Mesenteric fat pad (tissue), 1 donor: ENCODE data around the gene KRTAP5-5. TPM values are rescaled to one million over a fixed set of nuclear protein-coding genes. Genes with fewer than 3 reads are reported as not detected.

Experiments used
- DNase-seq: peaks from one replicate; pipeline ENCODE4 v3.0.0-alpha.2; 2020; ENCODE audit warnings: low spot score
- total RNA-seq: library from RNA; stranded (reverse); fragmentation: NEBNext Ultra II Directional; extraction: Animal tissue kit (Norgen Biotek cat#: 25700); gene quantifications from one replicate; pipeline ENCODE4 v1.2.1, GENCODE V29; 2021
- donor health status: DM: yes; HTN: yes; CAD: no.

The KRTAP5-5 gene
- total RNA-seq, 1 donor from 2014 or later, result not detected

GRCh38 chr11:1674173-1675131, 44.9 kb downstream of the KRTAP5-5 start:
- peak; percentile 68 for DNase-seq

GRCh38 chr11:1675536-1676228, 46.1 kb downstream of the KRTAP5-5 start:
- no peak for DNase-seq

GRCh38 chr11:1676229-1676740, 46.7 kb downstream of the KRTAP5-5 start:
- DNase-seq, result no peak

- peak; percentile 45 for DNase-seq
Measured at GRCh38 chr11:1679881-1680280, 50.3 kb downstream of the KRTAP5-5 start.

Other genes with a start within 250 kb of the KRTAP5-5 start
- 1.4 TPM for gene BRSK2, start 239.8 kb upstream of the KRTAP5-5 start, total RNA-seq
- gene MOB2, start 143.0 kb upstream of the KRTAP5-5 start, total RNA-seq, result 39.8 TPM
- 14.8 TPM for gene DUSP8, start 57.5 kb upstream of the KRTAP5-5 start, total RNA-seq
- not detected for gene KRTAP5-1, start 44.5 kb upstream of the KRTAP5-5 start, total RNA-seq
- not detected for gene KRTAP5-2, start 31.5 kb upstream of the KRTAP5-5 start, total RNA-seq
- gene KRTAP5-3, start 21.3 kb upstream of the KRTAP5-5 start, total RNA-seq, result not detected
- not detected for gene KRTAP5-4, start 7.6 kb upstream of the KRTAP5-5 start, total RNA-seq
- gene KRTAP5-6, start 67.4 kb downstream of the KRTAP5-5 start, total RNA-seq, result not detected
- 1.5 TPM for gene IFITM10, start 120.8 kb downstream of the KRTAP5-5 start, total RNA-seq
- gene CTSD, start 134.2 kb downstream of the KRTAP5-5 start, total RNA-seq, result 940 TPM
- not detected for gene SYT8, start 205.2 kb downstream of the KRTAP5-5 start, total RNA-seq
- 0.64 TPM for gene TNNI2, start 209.2 kb downstream of the KRTAP5-5 start, total RNA-seq
- gene LSP1, start 223.3 kb downstream of the KRTAP5-5 start, total RNA-seq, result 46.4 TPM